Germinal center (tissue), 1 donor: ENCODE measurements around the gene ZPLD1.

Source experiments
- DNase-seq: peaks from one replicate; pipeline ENCODE4 v3.0.0; 2012; ENCODE audit warnings: mixed read lengths, low spot score

The ZPLD1 gene

DNA sequence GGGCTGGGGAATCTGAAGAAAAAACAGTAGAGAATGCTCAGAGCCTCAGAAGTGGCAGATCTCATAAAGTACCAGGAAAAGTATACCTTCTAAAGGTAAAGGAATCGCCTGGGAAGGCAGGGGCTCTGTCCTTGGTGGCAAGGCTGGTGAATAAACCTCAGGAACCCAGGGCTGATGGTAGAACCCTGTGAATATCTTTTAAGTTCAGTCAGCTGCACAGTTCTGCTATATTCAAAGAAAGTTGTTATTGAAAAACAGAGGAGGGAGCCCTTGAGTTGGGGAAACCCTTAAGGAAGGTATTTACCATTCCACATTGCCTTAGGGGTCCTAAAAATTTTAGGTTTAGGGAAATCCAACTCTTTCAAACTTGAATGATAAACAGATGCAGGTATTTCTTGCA is 31.2 kb downstream of the ZPLD1 start:
- DNase-seq, result no peak

DNA sequence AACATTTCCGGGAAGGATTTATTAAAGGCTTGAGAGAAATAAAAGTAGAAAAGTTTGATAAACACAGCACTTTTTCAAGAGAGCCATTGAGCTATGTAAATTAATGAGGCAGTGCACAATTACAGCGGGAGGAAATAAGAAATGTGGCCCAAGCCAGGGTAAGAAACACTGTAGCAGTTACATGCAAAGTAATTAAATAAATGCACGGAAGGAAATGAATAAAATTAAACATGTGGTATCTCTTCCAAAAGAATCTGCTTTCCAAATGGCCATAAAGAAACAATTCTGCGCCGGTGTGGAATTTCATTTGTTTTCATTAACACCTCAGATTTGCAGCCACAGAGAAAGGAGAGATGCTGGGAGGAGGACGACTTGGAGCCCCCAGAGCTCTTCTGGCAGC is 35.3 kb downstream of the ZPLD1 start:
- no peak for DNase-seq

DNA sequence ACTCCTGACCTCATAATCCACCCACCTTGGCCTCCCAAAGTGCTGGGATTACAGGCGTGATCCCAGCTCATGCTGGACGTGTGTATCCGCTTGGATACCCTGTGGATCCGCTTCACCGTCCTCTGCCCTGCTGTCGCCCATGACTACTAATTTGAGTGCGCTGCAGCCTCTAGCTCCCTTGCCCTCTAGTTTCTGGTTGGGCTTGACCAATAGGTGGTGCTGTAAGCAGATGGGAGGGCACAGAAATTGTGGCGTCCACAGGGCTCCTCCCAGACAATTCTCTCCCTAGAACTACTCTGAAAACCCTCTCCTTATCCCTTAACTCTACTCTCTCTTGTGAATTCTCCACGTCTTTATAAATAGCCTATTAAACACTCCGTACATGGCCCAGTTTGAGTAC is 36.2 kb downstream of the ZPLD1 start:
- DNase-seq, result no peak

DNA sequence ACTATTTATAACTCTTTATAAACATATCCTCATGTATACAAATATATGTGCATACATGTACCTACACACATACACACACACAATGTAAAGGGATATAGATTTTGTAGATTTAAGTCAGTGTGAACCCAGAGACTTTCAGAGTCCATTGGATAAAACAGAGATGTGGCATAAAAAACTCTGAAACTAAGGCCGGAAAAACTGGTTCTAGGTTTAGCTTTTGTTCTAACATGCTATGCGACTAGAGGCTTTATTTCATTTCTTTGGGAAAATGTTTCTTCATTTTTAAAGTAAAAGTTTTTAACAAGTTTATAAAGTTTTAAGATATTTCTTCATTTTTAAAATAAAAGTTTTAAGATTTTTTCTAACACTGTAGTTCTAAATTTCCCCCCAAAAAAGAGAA is 36.7 kb downstream of the ZPLD1 start:
- no peak for DNase-seq

GRCh38 chr3:102473648-102474047 is 38.8 kb downstream of the ZPLD1 start:
- DNase-seq, result no peak

GRCh38 chr3:102474207-102474606 is 39.4 kb downstream of the ZPLD1 start:
- no peak for DNase-seq

DNA sequence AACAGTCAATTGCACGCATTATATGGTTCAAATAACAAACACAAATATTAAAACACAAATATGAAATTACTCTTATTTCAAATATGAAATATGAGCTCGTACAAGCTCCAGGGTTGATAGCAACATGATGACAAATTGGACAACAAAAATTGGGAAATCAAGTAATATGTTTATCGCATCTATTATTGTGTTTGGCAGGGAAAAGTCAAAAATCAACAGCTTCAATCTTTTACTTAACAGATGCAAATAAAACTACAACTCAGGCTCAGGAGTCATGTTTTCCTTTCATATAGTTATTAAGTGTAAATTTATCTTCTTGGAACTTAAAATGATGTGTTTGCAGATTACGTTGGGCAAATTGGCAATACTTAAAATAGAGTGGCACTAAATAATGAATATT is 41.4 kb downstream of the ZPLD1 start:
- no peak for DNase-seq

- no peak for DNase-seq
Observed at GRCh38 chr3:102478160-102478559, 43.3 kb downstream of the ZPLD1 start.

- no peak for DNase-seq
Observed at GRCh38 chr3:102480139-102480538, 45.3 kb downstream of the ZPLD1 start.

DNA sequence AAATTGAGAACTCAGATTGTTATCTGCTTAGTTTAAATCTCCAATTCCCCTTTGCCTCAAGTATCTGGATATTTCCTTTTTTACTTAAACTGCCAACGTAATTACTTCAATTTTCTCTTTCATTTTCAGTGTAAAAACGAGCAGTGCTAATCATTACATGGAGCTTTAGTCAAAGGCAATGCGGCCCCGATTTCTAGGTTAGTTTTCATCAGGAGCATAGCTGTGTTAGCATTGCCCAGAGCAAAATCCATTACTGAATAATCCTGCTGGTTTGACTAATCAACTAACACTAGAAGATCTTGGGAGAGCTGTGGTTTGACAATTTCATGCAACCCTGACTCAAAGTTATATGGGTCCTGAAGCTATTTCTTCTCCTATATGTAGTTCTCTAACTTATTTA is 46.2 kb downstream of the ZPLD1 start:
- DNase-seq, result no peak

DNA sequence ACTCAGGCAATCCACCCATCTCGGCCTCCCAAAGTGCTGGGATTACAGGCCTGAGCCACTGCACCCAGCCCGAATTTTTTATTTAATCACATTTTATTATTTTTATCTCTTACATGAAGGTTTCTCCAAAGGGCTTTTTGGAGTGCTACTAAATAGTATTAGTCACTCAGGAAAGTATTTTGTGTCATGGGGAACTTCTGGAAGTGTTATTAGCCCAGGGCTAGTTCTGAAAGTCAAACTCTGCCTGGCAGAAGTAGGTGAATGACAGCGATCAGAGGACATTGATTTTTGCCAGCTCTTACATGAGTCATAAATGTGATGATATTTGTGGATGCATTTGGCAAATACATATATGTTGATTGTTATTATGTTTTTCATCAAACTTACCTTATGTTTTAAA is 48.7 kb downstream of the ZPLD1 start:
- no peak for DNase-seq

- DNase-seq, result no peak
Observed at GRCh38 chr3:102484363-102484762, 49.5 kb downstream of the ZPLD1 start.

GRCh38 chr3:102485701-102486100 is 50.9 kb downstream of the ZPLD1 start:
- DNase-seq, result no peak

- DNase-seq, result no peak
Observed at GRCh38 chr3:102488331-102488730, 53.5 kb downstream of the ZPLD1 start.

DNA sequence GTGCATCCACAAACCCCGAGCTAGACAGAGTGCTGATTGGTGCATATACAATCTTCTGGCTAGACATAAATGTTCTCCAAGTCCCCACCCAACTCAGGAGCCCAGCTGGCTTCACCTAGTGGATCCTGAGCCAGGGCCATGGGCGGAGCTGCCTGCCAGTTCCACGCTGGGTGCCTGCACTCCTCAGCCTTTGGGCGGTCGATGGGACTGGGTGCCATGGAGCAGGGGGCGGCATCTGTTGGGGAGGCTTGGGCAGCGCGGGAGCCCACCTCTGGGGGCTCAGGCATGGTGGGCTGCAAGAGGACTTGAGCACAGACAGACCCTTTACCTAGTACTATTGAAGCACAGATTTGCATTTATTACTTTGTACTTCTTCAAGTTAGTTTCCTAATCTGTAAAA is 57.5 kb downstream of the ZPLD1 start:
- no peak for DNase-seq

DNA sequence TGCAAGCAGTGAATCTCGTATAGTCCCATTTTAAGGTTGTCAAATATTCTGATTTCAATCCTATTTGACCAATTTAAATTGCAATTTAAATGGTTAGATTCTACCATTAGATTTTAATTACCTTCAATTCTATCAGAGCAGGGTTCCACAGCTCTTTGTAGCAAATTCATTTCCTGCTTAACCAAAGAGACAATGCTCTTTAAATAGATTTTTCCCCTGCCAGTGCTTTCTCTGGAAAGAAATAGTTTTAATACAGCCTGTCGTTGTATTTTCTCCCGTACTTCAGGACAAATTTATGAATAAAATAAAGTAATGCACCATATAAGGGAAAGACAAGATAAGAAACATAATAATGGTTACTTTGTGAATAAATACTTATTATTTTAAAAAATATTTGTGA is 62.8 kb downstream of the ZPLD1 start:
- no peak for DNase-seq

DNA sequence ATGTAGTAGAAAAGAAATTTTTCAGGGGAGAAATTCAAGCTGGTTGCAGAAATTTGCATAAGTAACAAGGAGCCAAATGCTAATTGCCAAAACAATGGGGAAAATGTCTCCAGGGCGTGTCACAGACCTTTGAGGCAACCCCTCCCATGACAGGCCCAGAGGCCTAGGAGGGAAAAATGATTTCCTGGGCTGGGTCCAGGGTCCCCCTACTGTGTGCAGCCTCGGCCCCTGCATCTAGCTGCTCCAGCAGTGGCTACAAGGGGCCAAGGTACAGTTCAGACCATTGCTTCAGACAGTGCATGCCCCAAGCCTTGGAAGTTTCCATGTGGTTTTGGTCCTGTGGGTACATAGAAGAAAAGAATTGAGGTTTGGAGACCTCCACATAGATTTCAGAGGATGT is 70.7 kb downstream of the ZPLD1 start:
- DNase-seq, result no peak

- no peak for DNase-seq
Observed at GRCh38 chr3:102510663-102511062, 75.8 kb downstream of the ZPLD1 start.

GRCh38 chr3:102511168-102511567 is 76.4 kb downstream of the ZPLD1 start:
- no peak for DNase-seq

DNA sequence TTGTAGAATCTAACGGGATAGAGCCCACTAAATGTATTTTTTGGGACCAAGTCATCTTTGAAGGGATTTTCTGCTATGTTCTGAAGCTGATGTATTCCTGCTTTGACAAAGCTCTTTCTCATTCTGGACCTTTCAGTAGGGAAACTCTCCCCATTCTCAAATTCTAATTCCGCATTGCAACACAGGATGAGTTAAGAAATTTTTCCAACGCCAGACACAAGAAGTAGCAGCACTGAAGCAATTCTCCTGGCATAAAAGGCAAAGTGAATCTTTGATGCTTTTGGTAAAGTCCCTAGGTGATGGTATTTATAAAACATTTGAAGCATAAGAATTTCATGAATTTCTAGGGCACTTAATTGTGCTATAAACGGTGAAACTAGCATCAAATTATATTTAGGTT is 76.8 kb downstream of the ZPLD1 start:
- DNase-seq, result no peak

DNA sequence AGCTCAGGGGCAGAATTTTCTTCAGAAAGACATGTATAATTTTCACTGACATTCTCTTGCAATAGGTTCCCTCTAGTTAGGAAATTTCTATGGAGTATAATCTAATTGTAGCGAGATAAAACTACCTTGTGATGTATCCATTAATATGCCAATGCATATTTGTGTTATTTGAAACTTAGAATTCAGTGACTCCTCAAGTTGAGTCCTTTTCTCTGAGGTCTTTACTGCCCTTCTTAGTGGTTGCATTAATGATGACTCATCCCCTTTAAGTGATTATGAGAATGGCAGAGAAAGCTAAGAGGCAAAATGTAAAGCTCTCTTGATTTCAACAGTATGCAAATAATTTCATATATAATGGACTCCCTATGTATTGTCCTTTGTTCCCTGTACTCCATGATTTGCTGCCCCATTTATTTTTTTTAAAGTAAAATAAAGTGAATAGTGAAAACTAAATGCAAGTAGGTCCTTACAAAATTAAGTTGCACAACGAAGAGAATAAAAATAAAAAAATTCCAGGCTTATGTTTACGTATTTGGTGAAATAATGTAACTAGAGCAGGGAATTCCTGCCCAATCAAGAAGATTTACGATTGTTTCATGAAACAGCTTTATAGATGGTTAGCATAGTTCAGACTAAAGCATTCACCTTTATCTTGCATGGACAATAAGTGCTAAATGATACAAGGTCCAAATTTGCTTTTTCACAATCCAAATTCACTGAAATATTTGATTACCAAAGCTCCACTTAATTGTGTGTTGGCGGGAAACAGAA is 78.1 kb downstream of the ZPLD1 start:
- DNase-seq, result no peak

GRCh38 chr3:102514241-102514640 is 79.4 kb downstream of the ZPLD1 start:
- DNase-seq, result no peak

DNA sequence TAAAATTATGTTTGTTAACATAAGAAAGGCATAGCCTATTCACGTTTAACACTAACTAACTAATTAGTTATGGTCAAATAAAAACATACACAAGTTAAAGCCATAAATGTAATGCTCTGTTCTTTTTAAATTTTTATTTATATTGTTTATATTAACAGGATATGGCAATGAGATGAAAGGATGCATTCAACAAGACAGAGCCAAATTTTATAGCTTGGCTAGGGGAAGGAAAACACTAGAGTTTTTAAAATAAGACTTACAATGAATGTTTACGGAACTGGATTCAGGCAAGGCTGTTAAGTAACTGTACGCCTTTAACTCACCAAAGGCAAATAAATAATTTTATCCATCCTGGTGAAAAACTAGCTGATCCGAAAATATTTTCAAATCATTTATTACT is 86.4 kb downstream of the ZPLD1 start:
- DNase-seq, result no peak

DNA sequence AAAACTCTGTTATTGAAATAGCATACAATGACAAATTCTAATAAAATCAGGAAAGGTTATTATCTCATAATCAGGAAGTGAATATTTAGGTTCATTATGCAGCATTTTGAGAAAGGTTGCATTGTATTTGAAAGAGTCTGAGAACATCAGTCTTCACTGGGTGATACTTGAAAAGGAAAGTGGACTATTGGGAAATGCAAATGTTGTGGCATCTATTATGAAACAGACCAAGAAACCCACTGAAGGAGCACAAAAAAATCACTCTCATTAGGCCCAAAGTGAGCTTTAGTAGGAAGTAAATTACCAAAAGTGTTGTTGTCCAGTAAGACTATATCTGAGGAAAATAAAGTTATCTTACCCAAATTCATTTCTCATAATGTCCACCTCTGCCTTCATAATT is 90.8 kb downstream of the ZPLD1 start:
- DNase-seq, result no peak

GRCh38 chr3:102526865-102527264 is 92.0 kb downstream of the ZPLD1 start:
- DNase-seq, result no peak
